H9 (cell line): ENCODE data around the gene SLC38A3. TPM values are rescaled to one million over a fixed set of nuclear protein-coding genes. Genes with fewer than 3 reads are reported as not detected.
A peak's percentile ranks its signal among the peaks of the same experiment; 100 is the strongest.

Source experiments
- DNase-seq: peaks from one replicate; pipeline ENCODE4 v3.0.0-alpha.2; 2017
- H2AFZ ChIP-seq: one replicate; pipeline ENCODE4 v1.6.1; 2013; ENCODE audit warnings: mild to moderate bottlenecking, low read length, control low read depth, moderate library complexity
- H2AK5ac ChIP-seq: 2 replicates; pipeline ENCODE4 v1.6.1; 2013; ENCODE audit warnings: low read length, control low read depth, mixed read lengths; ENCODE audit not compliant: insufficient read length
- H2BK120ac ChIP-seq: one replicate; pipeline ENCODE4 v1.6.1; 2013; ENCODE audit warnings: low read depth, mild to moderate bottlenecking, low read length, control low read depth, inconsistent platforms; ENCODE audit not compliant: poor library complexity, severe bottlenecking
- H2BK12ac ChIP-seq: 2 replicates; pipeline ENCODE4 v1.6.1; 2013; ENCODE audit warnings: low read length, control low read depth, mixed read lengths, low read depth; ENCODE audit not compliant: insufficient read length
- H2BK15ac ChIP-seq: 2 replicates; pipeline ENCODE4 v1.6.1; 2013; ENCODE audit warnings: low read depth, low read length, control low read depth
- H2BK20ac ChIP-seq: one replicate; pipeline ENCODE4 v1.6.1; 2013; ENCODE audit warnings: low read depth, mild to moderate bottlenecking, low read length, control low read depth, inconsistent platforms; ENCODE audit not compliant: poor library complexity, severe bottlenecking
- H2BK5ac ChIP-seq: 2 replicates; pipeline ENCODE4 v1.6.1; 2013; ENCODE audit warnings: low read length, control low read depth, mixed read lengths; ENCODE audit not compliant: insufficient read length
- H3K14ac ChIP-seq: 2 replicates; pipeline ENCODE4 v1.6.1; 2013; ENCODE audit warnings: low read length, control low read depth; ENCODE audit not compliant: insufficient read depth
- H3K18ac ChIP-seq: 2 replicates; pipeline ENCODE4 v1.6.1; 2013; ENCODE audit warnings: low read depth, mild to moderate bottlenecking, mixed read lengths, low read length, control low read depth; ENCODE audit not compliant: insufficient read length
- H3K23ac ChIP-seq: 2 replicates; pipeline ENCODE4 v1.6.1; 2013; ENCODE audit warnings: low read length, control low read depth, mixed read lengths, low read depth; ENCODE audit not compliant: insufficient read length
- H3K23me2 ChIP-seq: 2 replicates; pipeline ENCODE4 v1.6.1; 2013; ENCODE audit warnings: low read depth, mild to moderate bottlenecking, mixed read lengths, low read length, control low read depth; ENCODE audit not compliant: insufficient read length, poor library complexity, severe bottlenecking
- H3K27ac ChIP-seq: 2 replicates; pipeline ENCODE4 v1.5.1; 2013; ENCODE audit warnings: low read length, control low read depth, mixed read lengths, low read depth; ENCODE audit not compliant: insufficient read length
- H3K27me3 ChIP-seq: 2 replicates; pipeline ENCODE4 v1.6.1; 2013; ENCODE audit warnings: low read length, control low read depth, inconsistent platforms; ENCODE audit not compliant: insufficient read depth
- H3K4ac ChIP-seq: 2 replicates; pipeline ENCODE4 v1.6.1; 2013; ENCODE audit warnings: low read depth, mild to moderate bottlenecking, control low read depth, inconsistent platforms, low read length, moderate library complexity
- H3K4me1 ChIP-seq: 2 replicates; pipeline ENCODE4 v1.6.1; 2013; ENCODE audit warnings: low read length, control low read depth, inconsistent platforms; ENCODE audit not compliant: insufficient read depth
- H3K4me2 ChIP-seq: 2 replicates; pipeline ENCODE4 v1.6.1; 2013; ENCODE audit warnings: low read length, control low read depth, mixed read lengths; ENCODE audit not compliant: insufficient read length, insufficient read depth
- H3K56ac ChIP-seq: 2 replicates; pipeline ENCODE4 v1.6.1; 2013; ENCODE audit warnings: low read depth, mild to moderate bottlenecking, mixed read lengths, low read length, control low read depth; ENCODE audit not compliant: insufficient read length
- H3K79me1 ChIP-seq: 2 replicates; pipeline ENCODE4 v1.6.1; 2013; ENCODE audit warnings: low read depth, mild to moderate bottlenecking, moderate library complexity, low read length, control low read depth, inconsistent platforms; ENCODE audit not compliant: insufficient read depth, poor library complexity, severe bottlenecking
- H3K79me2 ChIP-seq: 2 replicates; pipeline ENCODE4 v1.6.1; 2013; ENCODE audit warnings: low read length, control low read depth, inconsistent platforms; ENCODE audit not compliant: insufficient read depth
- H3K9ac ChIP-seq: 2 replicates; pipeline ENCODE4 v1.6.1; 2013; ENCODE audit warnings: low read length, control low read depth, mixed read lengths; ENCODE audit not compliant: insufficient read length; ENCODE audit errors: extremely low read depth
- H3K9me3 ChIP-seq: one replicate; pipeline ENCODE4 v1.6.1; 2013; ENCODE audit warnings: low read depth, low read length, inconsistent platforms; ENCODE audit not compliant: control insufficient read depth
- H3T11ph ChIP-seq: one replicate; pipeline ENCODE4 v1.6.1; 2013; ENCODE audit warnings: mild to moderate bottlenecking, low read length, control low read depth, inconsistent platforms
- H4K20me1 ChIP-seq: one replicate; pipeline ENCODE4 v1.6.1; 2013; ENCODE audit not compliant: control insufficient read depth, insufficient read length, insufficient read depth
- H4K5ac ChIP-seq: 2 replicates; pipeline ENCODE4 v1.6.1; 2013; ENCODE audit warnings: low read depth, mild to moderate bottlenecking, mixed read lengths, low read length, control low read depth; ENCODE audit not compliant: insufficient read length
- H4K8ac ChIP-seq: replicated peaks from 2 replicates; pipeline ENCODE4 v1.6.1; 2013; ENCODE audit warnings: low read length, control low read depth, mixed read lengths, low read depth; ENCODE audit not compliant: insufficient read length
- H4K91ac ChIP-seq: 2 replicates; pipeline ENCODE4 v1.6.1; 2013; ENCODE audit warnings: low read depth, mild to moderate bottlenecking, moderate library complexity, mixed read lengths, low read length, control low read depth; ENCODE audit not compliant: insufficient read length
- H3K27ac Mint-ChIP-seq, 3 experiments: 2 replicates in 2 of 3; 3 replicates in 1 of 3; pipeline ENCODE4 v1.8.0; 2020 to 2021; ENCODE audit warnings: mixed read lengths in 3 of 3, mild to moderate bottlenecking in 1 of 3, moderate library complexity in 1 of 3
- H3K27me3 Mint-ChIP-seq: 2 replicates; pipeline ENCODE4 v1.8.0; 2021; ENCODE audit warnings: low read depth, mild to moderate bottlenecking, moderate library complexity, mixed read lengths
- H3K36me3 Mint-ChIP-seq, 3 experiments: 2 replicates in 2 of 3; 3 replicates in 1 of 3; pipeline ENCODE4 v1.8.0; 2020 to 2021; ENCODE audit warnings: low read depth in 3 of 3, mixed read lengths in 3 of 3; ENCODE audit not compliant: insufficient read depth in 1 of 3
- H3K4me1 Mint-ChIP-seq, 2 experiments: 2 replicates each; pipeline ENCODE4 v1.8.0; 2020; ENCODE audit warnings: mixed read lengths in 2 of 2
- H3K4me3 Mint-ChIP-seq, 2 experiments: 2 replicates in 1 of 2; 3 replicates in 1 of 2; pipeline ENCODE4 v1.8.0; 2020 to 2021; ENCODE audit warnings: mild to moderate bottlenecking in 2 of 2, mixed read lengths in 2 of 2, moderate library complexity in 1 of 2
- H3K9me3 Mint-ChIP-seq, 2 experiments: 2 replicates in 1 of 2; 3 replicates in 1 of 2; pipeline ENCODE4 v1.8.0; 2020; ENCODE audit warnings: mild to moderate bottlenecking in 2 of 2, mixed read lengths in 2 of 2, moderate library complexity in 1 of 2
- WGBS: extraction: QIAGEN DNeasy Blood & Tissue Kit; methylation state at CpG from one replicate; pipeline ENCODE4 v1.1.7; 2013; ENCODE audit warnings: missing lambda C conversion rate, low lambda C conversion rate, mixed read lengths; ENCODE audit not compliant: insufficient read length; ENCODE audit errors: extremely low coverage; 5-methylcytosine and 5-hydroxymethylcytosine counted together
- total RNA-seq: library from RNA; stranded (reverse); gene quantifications from 2 replicates; pipeline ENCODE4 v1.2.1, GENCODE V29; 2021
- TF ChIP-seq, protein P1 (sequence below): fragments of 200-600 bp; sonication (generic); conservative IDR thresholded peaks from 3 replicates; pipeline ENCODE4 v1.8.0; 2021; ENCODE audit warnings: antibody characterized with exemption, mild to moderate bottlenecking

Gene SLC38A3
- total RNA-seq, 1 experiment from 2014 or later, result 1.4 TPM

DNA sequence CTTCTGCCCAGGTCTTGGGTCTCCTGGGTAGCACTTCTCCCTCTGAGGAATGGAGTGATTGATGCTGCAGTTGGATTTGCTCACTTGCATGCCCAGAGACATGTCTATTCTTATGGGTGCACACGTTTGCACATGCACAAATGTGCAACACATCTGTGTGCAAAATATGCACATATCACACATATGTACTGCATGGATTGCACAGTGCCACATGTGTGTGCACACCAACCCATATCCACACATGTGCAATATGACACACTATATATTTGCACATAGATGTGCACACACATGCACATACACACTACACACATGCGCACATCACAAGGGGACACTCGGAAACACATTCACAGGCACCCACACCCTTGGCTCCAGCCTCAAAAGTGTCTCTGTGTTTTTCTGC is 63.2 kb downstream of the SLC38A3 start:
- no peak overlapping the region for H2BK15ac ChIP-seq
- H3K27ac ChIP-seq, result no peak overlapping the region
- H4K20me1 ChIP-seq, result no peaks in the 10 kb centered on the region
- TF ChIP-seq, protein P1, sequence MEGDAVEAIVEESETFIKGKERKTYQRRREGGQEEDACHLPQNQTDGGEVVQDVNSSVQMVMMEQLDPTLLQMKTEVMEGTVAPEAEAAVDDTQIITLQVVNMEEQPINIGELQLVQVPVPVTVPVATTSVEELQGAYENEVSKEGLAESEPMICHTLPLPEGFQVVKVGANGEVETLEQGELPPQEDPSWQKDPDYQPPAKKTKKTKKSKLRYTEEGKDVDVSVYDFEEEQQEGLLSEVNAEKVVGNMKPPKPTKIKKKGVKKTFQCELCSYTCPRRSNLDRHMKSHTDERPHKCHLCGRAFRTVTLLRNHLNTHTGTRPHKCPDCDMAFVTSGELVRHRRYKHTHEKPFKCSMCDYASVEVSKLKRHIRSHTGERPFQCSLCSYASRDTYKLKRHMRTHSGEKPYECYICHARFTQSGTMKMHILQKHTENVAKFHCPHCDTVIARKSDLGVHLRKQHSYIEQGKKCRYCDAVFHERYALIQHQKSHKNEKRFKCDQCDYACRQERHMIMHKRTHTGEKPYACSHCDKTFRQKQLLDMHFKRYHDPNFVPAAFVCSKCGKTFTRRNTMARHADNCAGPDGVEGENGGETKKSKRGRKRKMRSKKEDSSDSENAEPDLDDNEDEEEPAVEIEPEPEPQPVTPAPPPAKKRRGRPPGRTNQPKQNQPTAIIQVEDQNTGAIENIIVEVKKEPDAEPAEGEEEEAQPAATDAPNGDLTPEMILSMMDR, result no peak
- peaks cover 4% of the 10 kb centered on the region for H3K23me2 ChIP-seq
- no peak overlapping the region for H2AK5ac ChIP-seq
- no peaks in the 10 kb centered on the region; a peak in 1 of 5 replicates for H3K9me3 Mint-ChIP-seq
- no peak overlapping the region for H3K23ac ChIP-seq
- H3K36me3 Mint-ChIP-seq, result no peaks in the 10 kb centered on the region
- H4K91ac ChIP-seq, result no peak overlapping the region
- H3K27me3 Mint-ChIP-seq, result peaks cover 8% of the 10 kb centered on the region
- H3K9me3 ChIP-seq, result no peaks in the 10 kb centered on the region
- H3K79me2 ChIP-seq, result no peaks in the 10 kb centered on the region
- no peak overlapping the region for H3K4ac ChIP-seq
- H2BK120ac ChIP-seq, result no peak overlapping the region
- H3K4me3 Mint-ChIP-seq, result peak overlapping the region in 1 of 2 experiments; percentile 14; a peak in 1 of 5 replicates
- no peak overlapping the region for H3K4me2 ChIP-seq
- H3K9ac ChIP-seq, result no peak overlapping the region
- H3K14ac ChIP-seq, result no peak overlapping the region
- H3K18ac ChIP-seq, result no peak overlapping the region
- no peak overlapping the region for H4K8ac ChIP-seq
- H3K79me1 ChIP-seq, result no peaks in the 10 kb centered on the region
- no CpG with 5 or more reads among the region's 3 CpGs for WGBS
- no peak overlapping the region for H2AFZ ChIP-seq
- no peak overlapping the region for H4K5ac ChIP-seq
- peaks cover 47 to 67% of the 10 kb centered on the region in 2 experiments for H3K4me1 Mint-ChIP-seq
- no peak overlapping the region for H3T11ph ChIP-seq
- no peak overlapping the region for H2BK20ac ChIP-seq
- H3K56ac ChIP-seq, result no peak overlapping the region
- no peak overlapping the region for H3K27ac Mint-ChIP-seq
- no peak overlapping the region for H2BK12ac ChIP-seq
- DNase-seq, result no peak
- H3K4me1 ChIP-seq, result peaks cover 5% of the 10 kb centered on the region; the same call in 1 of the 2 replicates
- H2BK5ac ChIP-seq, result no peak overlapping the region
- H3K27me3 ChIP-seq, result peaks cover 3% of the 10 kb centered on the region; the same call in 1 of the 2 replicates
